Neural cell (in vitro differentiated cells): Measurements from ENCODE around the gene POMT2. TPM values are rescaled to one million over a fixed set of nuclear protein-coding genes. Genes with fewer than 3 reads are reported as not detected.

Experiments used
- H2AFZ ChIP-seq: fragments of 200-600, 300-800 bp; sonication (generic), shearing (Covaris generic); 2 replicates; pipeline ENCODE4 v1.6.0; 2014; ENCODE audit warnings: low read depth, mild to moderate bottlenecking, antibody characterized with exemption, low read length, moderate library complexity
- H3F3A ChIP-seq: fragments of 200-600 bp; shearing (Covaris generic); 2 replicates; pipeline ENCODE4 v1.6.1; 2016; ENCODE audit warnings: mild to moderate bottlenecking, moderate library complexity, mixed read lengths, antibody characterized with exemption, low read length; ENCODE audit not compliant: insufficient read depth, poor library complexity, severe bottlenecking
- H3K27ac ChIP-seq: fragments of 200-600, 300-800 bp; sonication (generic), shearing (Covaris generic); 2 replicates; pipeline ENCODE4 v1.5.1; 2014; ENCODE audit warnings: mild to moderate bottlenecking, low read length, moderate library complexity
- H3K27me3 ChIP-seq: fragments of 300-800, 200-600 bp; sonication (generic), shearing (Covaris generic); 2 replicates; pipeline ENCODE4 v1.6.0; 2014; ENCODE audit warnings: mild to moderate bottlenecking, low read depth, low read length, moderate library complexity; ENCODE audit not compliant: insufficient read depth
- H3K36me3 ChIP-seq: fragments of 300-800, 200-600 bp; sonication (generic), shearing (Covaris generic); 2 replicates; pipeline ENCODE4 v1.5.1; 2014; ENCODE audit warnings: mild to moderate bottlenecking, antibody characterized with exemption, low read length, moderate library complexity; ENCODE audit not compliant: insufficient read depth
- H3K4me2 ChIP-seq: fragments of 300-800, 200-600 bp; sonication (generic), shearing (Covaris generic); 2 replicates; pipeline ENCODE4 v1.6.0; 2014; ENCODE audit warnings: mild to moderate bottlenecking, low read length
- H3K4me3 ChIP-seq: fragments of 300-800, 200-600 bp; sonication (generic), shearing (Covaris generic); 2 replicates; pipeline ENCODE4 v1.5.1; 2014; ENCODE audit warnings: mild to moderate bottlenecking, low read length, moderate library complexity
- H3K79me2 ChIP-seq: fragments of 200-600 bp; shearing (Covaris generic); replicated peaks from 2 replicates; pipeline ENCODE4 v1.6.0; 2014; ENCODE audit warnings: mild to moderate bottlenecking, low read length, moderate library complexity; ENCODE audit not compliant: insufficient read depth
- H3K9ac ChIP-seq: fragments of 300-800, 200-600 bp; sonication (generic), shearing (Covaris generic); 2 replicates; pipeline ENCODE4 v1.6.1; 2016; ENCODE audit warnings: mild to moderate bottlenecking, low read length, mixed read lengths
- H3K9me2 ChIP-seq: fragments of 200-600 bp; shearing (Covaris generic); 2 replicates; pipeline ENCODE4 v1.6.1; 2016; ENCODE audit warnings: mild to moderate bottlenecking, low read length, mixed read lengths; ENCODE audit not compliant: insufficient read depth
- H3K9me3 ChIP-seq: fragments of 200-600, 300-800 bp; sonication (generic), shearing (Covaris generic); 2 replicates; pipeline ENCODE4 v1.6.1; 2016; ENCODE audit warnings: mild to moderate bottlenecking, mixed run types, low read length, moderate library complexity, mixed read lengths
- H4K20me1 ChIP-seq: fragments of 200-600 bp; shearing (Covaris generic); 2 replicates; pipeline ENCODE4 v1.6.1; 2016; ENCODE audit warnings: mild to moderate bottlenecking, mixed run types; ENCODE audit not compliant: insufficient read depth
- EP300 ChIP-seq: fragments of 450-650 bp; conservative IDR thresholded peaks from 2 replicates; pipeline ENCODE4 v1.6.1; 2014; ENCODE audit warnings: antibody characterized with exemption, mild to moderate bottlenecking, moderate library complexity; ENCODE audit not compliant: poor library complexity, severe bottlenecking
- EZH2 ChIP-seq: fragments of 200-600, 300-800 bp; shearing (Covaris generic), sonication (generic); IDR thresholded peaks from 2 replicates; pipeline ENCODE4 v1.6.1; 2014; ENCODE audit warnings: antibody characterized with exemption, low read length, borderline replicate concordance, mild to moderate bottlenecking; ENCODE audit not compliant: insufficient read depth, poor library complexity, severe bottlenecking
- MXI1 ChIP-seq: fragments of 450-650 bp; conservative IDR thresholded peaks from 2 replicates; pipeline ENCODE4 v1.6.1; 2014; ENCODE audit warnings: antibody characterized with exemption, mild to moderate bottlenecking; ENCODE audit not compliant: poor library complexity, severe bottlenecking
- POLR2AphosphoS5 ChIP-seq: IDR thresholded peaks from 2 replicates; pipeline ENCODE4 v1.6.1; 2012
- RAD21 ChIP-seq: fragments of 450-650 bp; conservative IDR thresholded peaks from 2 replicates; pipeline ENCODE4 v1.6.1; 2014; ENCODE audit warnings: antibody characterized with exemption, mild to moderate bottlenecking, moderate library complexity
- REST ChIP-seq: IDR thresholded peaks from 2 replicates; pipeline ENCODE4 v1.6.1; 2012; ENCODE audit warnings: borderline replicate concordance
- SMC3 ChIP-seq: fragments of 450-650 bp; conservative IDR thresholded peaks from 2 replicates; pipeline ENCODE4 v1.6.1; 2014; ENCODE audit warnings: antibody characterized with exemption, mild to moderate bottlenecking, moderate library complexity; ENCODE audit not compliant: poor library complexity
- TAF1 ChIP-seq: IDR thresholded peaks from 2 replicates; pipeline ENCODE4 v1.6.1; 2012; ENCODE audit warnings: low read depth
- polyA plus RNA-seq: library from polyadenylated mRNA; depleted of rRNA; stranded (reverse); fragments of >200 nt; gene quantifications from 2 replicates; pipeline ENCODE4 v1.2.3, GENCODE V29; 2014
- TF ChIP-seq, protein P1 (sequence below): fragments of 450-650 bp; IDR thresholded peaks from 2 replicates; pipeline ENCODE4 v1.5.1; 2014; ENCODE audit warnings: antibody characterized with exemption, mild to moderate bottlenecking, moderate library complexity; ENCODE audit not compliant: poor library complexity, severe bottlenecking

Gene POMT2
- polyA plus RNA-seq, 1 donor from 2014 or later: 9.6 TPM

GRCh38 chr14:77305696-77306095, 15.0 kb downstream of the POMT2 start:
- Histone ChIP-seq H3K79me2 (no peaks in the 10 kb centered on the region), H3K9me2 (no peaks in the 10 kb centered on the region), H3K4me3 (no peak overlapping the region), H3K4me2 (no peak overlapping the region), H4K20me1 (no peaks in the 10 kb centered on the region), H3K27ac (no peak overlapping the region), H3K9me3 (no peaks in the 10 kb centered on the region), H3F3A (no peaks in the 10 kb centered on the region), H3K36me3 (no peaks in the 10 kb centered on the region), H3K27me3 (no peaks in the 10 kb centered on the region), H2AFZ (no peak overlapping the region), H3K9ac (no peak overlapping the region)
- no peak for TF ChIP-seq MXI1
- TF ChIP-seq EZH2: no peak
- no peak for TF ChIP-seq POLR2AphosphoS5

GRCh38 chr14:77303417-77304156, 17.1 kb downstream of the POMT2 start:
- Histone ChIP-seq H3K79me2 (no peaks in the 10 kb centered on the region), H3K36me3 (no peaks in the 10 kb centered on the region), H3K27me3 (no peaks in the 10 kb centered on the region), H3K9me2 (no peaks in the 10 kb centered on the region), H3K4me3 (no peak overlapping the region), H3K9me3 (no peaks in the 10 kb centered on the region), H3K9ac (no peak overlapping the region), H2AFZ (no peak overlapping the region), H3K4me2 (no peak overlapping the region), H3F3A (no peaks in the 10 kb centered on the region), H4K20me1 (no peaks in the 10 kb centered on the region), H3K27ac (no peak overlapping the region)
- no peak for TF ChIP-seq TAF1
- TF ChIP-seq MXI1: no peak
- no peak for TF ChIP-seq RAD21
- TF ChIP-seq SMC3: no peak
- no peak for TF ChIP-seq POLR2AphosphoS5
- no peak for TF ChIP-seq EZH2
- no peak for TF ChIP-seq EP300
- no peak for TF ChIP-seq REST

GRCh38 chr14:77302926-77303325, 17.8 kb downstream of the POMT2 start:
- H3K79me2 ChIP-seq: no peaks in the 10 kb centered on the region
- H2AFZ ChIP-seq: no peak overlapping the region
- H3K9me3 ChIP-seq: no peaks in the 10 kb centered on the region
- TF ChIP-seq, protein P1, sequence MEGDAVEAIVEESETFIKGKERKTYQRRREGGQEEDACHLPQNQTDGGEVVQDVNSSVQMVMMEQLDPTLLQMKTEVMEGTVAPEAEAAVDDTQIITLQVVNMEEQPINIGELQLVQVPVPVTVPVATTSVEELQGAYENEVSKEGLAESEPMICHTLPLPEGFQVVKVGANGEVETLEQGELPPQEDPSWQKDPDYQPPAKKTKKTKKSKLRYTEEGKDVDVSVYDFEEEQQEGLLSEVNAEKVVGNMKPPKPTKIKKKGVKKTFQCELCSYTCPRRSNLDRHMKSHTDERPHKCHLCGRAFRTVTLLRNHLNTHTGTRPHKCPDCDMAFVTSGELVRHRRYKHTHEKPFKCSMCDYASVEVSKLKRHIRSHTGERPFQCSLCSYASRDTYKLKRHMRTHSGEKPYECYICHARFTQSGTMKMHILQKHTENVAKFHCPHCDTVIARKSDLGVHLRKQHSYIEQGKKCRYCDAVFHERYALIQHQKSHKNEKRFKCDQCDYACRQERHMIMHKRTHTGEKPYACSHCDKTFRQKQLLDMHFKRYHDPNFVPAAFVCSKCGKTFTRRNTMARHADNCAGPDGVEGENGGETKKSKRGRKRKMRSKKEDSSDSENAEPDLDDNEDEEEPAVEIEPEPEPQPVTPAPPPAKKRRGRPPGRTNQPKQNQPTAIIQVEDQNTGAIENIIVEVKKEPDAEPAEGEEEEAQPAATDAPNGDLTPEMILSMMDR: no peak
- TF ChIP-seq TAF1 (no peak), EZH2 (no peak), SMC3 (no peak), EP300 (no peak), REST (no peak), RAD21 (no peak), POLR2AphosphoS5 (no peak), MXI1 (no peak)
- H3K9ac ChIP-seq: no peak overlapping the region
- no peak overlapping the region for H3K4me2 ChIP-seq
- H3K27me3 ChIP-seq: no peaks in the 10 kb centered on the region
- no peak overlapping the region for H3K4me3 ChIP-seq
- H3F3A ChIP-seq: no peaks in the 10 kb centered on the region
- H3K36me3 ChIP-seq: no peaks in the 10 kb centered on the region
- no peak overlapping the region for H3K27ac ChIP-seq
- no peaks in the 10 kb centered on the region for H4K20me1 ChIP-seq
- H3K9me2 ChIP-seq: no peaks in the 10 kb centered on the region
